Tibial nerve (tissue), 4 donors: ENCODE data around the gene IER2. TPM values are rescaled to one million over a fixed set of nuclear protein-coding genes. Genes with fewer than 3 reads are reported as not detected.

ENCODE experiments used
- DNase-seq, 2 donors: peaks; one replicate each; pipeline ENCODE4 v3.0.0-alpha.2; 2019; ENCODE audit warnings: low spot score in 2 of 2
- H3K27ac ChIP-seq, 4 donors: fragments of 200-600 bp; sonication (generic) in 3 of 4; one replicate each; pipeline ENCODE4 v1.5.1; 2017 to 2019; ENCODE audit warnings: mild to moderate bottlenecking in 1 of 4
- H3K27me3 ChIP-seq, 2 donors: fragments of 200-600 bp; sonication (generic) in 1 of 2; one replicate each; pipeline versions ENCODE4 v1.5.1 to v1.6.0; 2017 to 2019
- H3K36me3 ChIP-seq, 3 donors: fragments of 200-600 bp; sonication (generic); one replicate each; pipeline ENCODE4 v1.5.1; 2018 to 2019
- H3K4me1 ChIP-seq, 4 donors: fragments of 200-600 bp; sonication (generic) in 3 of 4; one replicate each; pipeline ENCODE4 v1.5.1; 2017 to 2019
- H3K4me3 ChIP-seq, 4 donors: fragments of 200-600 bp; sonication (generic) in 3 of 4; one replicate each; pipeline ENCODE4 v1.5.1; 2017 to 2019; ENCODE audit warnings: mild to moderate bottlenecking in 1 of 4, moderate library complexity in 1 of 4
- H3K9me3 ChIP-seq, 4 donors: fragments of 200-600 bp; sonication (generic) in 3 of 4; one replicate each; pipeline ENCODE4 v1.5.1; 2017 to 2019
- EP300 ChIP-seq, 2 donors: sonication (generic); formaldehyde crosslinking; IDR thresholded peaks; one replicate each; pipeline ENCODE4 v1.6.1; 2017; ENCODE audit warnings: antibody characterized with exemption in 2 of 2, mild to moderate bottlenecking in 1 of 2
- POLR2A ChIP-seq, 2 donors: fragments of 450-650 bp; IDR thresholded peaks; one replicate each; pipeline ENCODE4 v1.6.1; 2017; ENCODE audit warnings: antibody characterized with exemption in 2 of 2, mild to moderate bottlenecking in 2 of 2, moderate library complexity in 2 of 2
- WGBS, 2 donors: methylation state at CpG; one replicate each; pipeline ENCODE4 v1.1.5; 2018; 5-methylcytosine and 5-hydroxymethylcytosine counted together
- total RNA-seq, 4 donors: library from RNA; depleted of rRNA; stranded (reverse); fragments of >200 nt; gene quantifications; one replicate each; pipeline ENCODE4 v1.1.0, GENCODE V29; 2016
- TF ChIP-seq, protein P1 (sequence below), 5 experiments: fragments of 200-600 bp in 3 of 5; fragments of 450-650 bp in 2 of 5; sonication (generic) in 3 of 5; IDR thresholded peaks; one replicate each; pipeline ENCODE4 v1.5.1; 2016 to 2019; ENCODE audit warnings: antibody characterized with exemption in 5 of 5, mild to moderate bottlenecking in 3 of 5, moderate library complexity in 2 of 5

The IER2 gene
- total RNA-seq, 4 donors from 2014 or later = 37.3 to 77.4 (median 58.3) TPM

DNA sequence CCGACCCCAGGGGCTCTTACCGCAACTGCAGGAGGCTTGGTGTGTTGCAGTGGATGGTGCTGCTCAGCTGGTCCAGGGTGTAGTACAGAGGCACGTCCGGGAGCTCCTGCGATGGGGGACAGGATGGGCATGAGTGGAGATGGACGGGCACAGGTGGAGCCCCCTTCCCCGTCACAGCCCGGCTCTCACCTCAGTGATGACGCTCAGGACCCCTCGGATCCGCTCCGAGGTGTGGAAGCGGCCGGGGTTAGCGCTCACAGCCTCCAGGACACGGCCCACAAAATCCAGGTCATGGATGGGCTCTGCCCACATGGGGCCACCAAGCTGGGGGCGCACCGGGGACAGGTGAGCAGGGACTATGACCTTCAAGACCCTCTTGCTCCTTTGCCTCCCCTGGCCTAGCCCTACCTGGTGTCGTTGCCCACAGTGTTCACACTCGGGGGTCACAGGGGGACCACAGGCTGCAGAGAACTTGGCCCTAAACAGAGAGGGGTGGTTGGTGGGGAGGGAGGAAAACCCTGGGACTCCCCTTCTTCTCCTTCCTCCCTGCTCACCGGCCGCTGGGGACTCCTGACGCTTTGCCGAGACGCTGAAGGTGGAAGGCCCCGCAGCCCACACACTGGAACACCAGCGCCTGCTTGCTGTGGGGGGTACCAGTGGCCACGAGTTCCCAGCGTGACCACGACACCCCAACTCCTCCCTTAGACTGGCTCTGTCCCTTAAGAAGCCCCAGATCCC, 40.7 kb upstream of the IER2 start:
- TF ChIP-seq, protein P1, sequence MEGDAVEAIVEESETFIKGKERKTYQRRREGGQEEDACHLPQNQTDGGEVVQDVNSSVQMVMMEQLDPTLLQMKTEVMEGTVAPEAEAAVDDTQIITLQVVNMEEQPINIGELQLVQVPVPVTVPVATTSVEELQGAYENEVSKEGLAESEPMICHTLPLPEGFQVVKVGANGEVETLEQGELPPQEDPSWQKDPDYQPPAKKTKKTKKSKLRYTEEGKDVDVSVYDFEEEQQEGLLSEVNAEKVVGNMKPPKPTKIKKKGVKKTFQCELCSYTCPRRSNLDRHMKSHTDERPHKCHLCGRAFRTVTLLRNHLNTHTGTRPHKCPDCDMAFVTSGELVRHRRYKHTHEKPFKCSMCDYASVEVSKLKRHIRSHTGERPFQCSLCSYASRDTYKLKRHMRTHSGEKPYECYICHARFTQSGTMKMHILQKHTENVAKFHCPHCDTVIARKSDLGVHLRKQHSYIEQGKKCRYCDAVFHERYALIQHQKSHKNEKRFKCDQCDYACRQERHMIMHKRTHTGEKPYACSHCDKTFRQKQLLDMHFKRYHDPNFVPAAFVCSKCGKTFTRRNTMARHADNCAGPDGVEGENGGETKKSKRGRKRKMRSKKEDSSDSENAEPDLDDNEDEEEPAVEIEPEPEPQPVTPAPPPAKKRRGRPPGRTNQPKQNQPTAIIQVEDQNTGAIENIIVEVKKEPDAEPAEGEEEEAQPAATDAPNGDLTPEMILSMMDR (IDR thresholded peaks at IDR 0.05) = no peak
- TF ChIP-seq POLR2A (IDR thresholded peaks at IDR 0.05) (no peak), EP300 (IDR thresholded peaks at IDR 0.05) (no peak)
- no peaks in the 10 kb centered on the region for H3K9me3 ChIP-seq
- no peak overlapping the region for H3K27ac ChIP-seq
- no peak overlapping the region for H3K4me3 ChIP-seq
- DNase-seq = no peak
- WGBS, 2 donors = 91 to 93% methylated on average over 29 to 30 of the region's 30 CpGs
- peaks cover 0 to 90% (median 5%) of the 10 kb centered on the region in 3 donors for H3K36me3 ChIP-seq
- H3K27me3 ChIP-seq = no peaks in the 10 kb centered on the region
- H3K4me1 ChIP-seq = peaks cover 0 to 2% (median 0%) of the 10 kb centered on the region in 4 donors

GRCh38 chr19:13110099-13110610, 40.1 kb upstream of the IER2 start:
- Histone ChIP-seq H3K36me3 (peaks cover 0 to 91% (median 5%) of the 10 kb centered on the region in 3 donors), H3K27me3 (no peaks in the 10 kb centered on the region), H3K27ac (no peak overlapping the region), H3K4me1 (peaks cover 0 to 4% (median 0%) of the 10 kb centered on the region in 4 donors), H3K4me3 (no peak overlapping the region), H3K9me3 (no peaks in the 10 kb centered on the region)
- DNase-seq = no peak
- 80 to 91% methylated on average over 15 of the region's 15 CpGs for WGBS, 2 donors
- TF ChIP-seq, protein P1 (IDR thresholded peaks at IDR 0.05) = no peak
- TF ChIP-seq EP300 (IDR thresholded peaks at IDR 0.05) = no peak
- no peak for TF ChIP-seq POLR2A (IDR thresholded peaks at IDR 0.05)

- Histone ChIP-seq H3K9me3 (no peaks in the 10 kb centered on the region), H3K27me3 (no peaks in the 10 kb centered on the region), H3K36me3 (peaks cover 0 to 72% (median 5%) of the 10 kb centered on the region in 3 donors), H3K27ac (no peak overlapping the region), H3K4me1 (peaks cover 0 to 24% (median 12%) of the 10 kb centered on the region in 4 donors), H3K4me3 (no peak overlapping the region)
- TF ChIP-seq, protein P1 (IDR thresholded peaks at IDR 0.05) = no peak
- TF ChIP-seq POLR2A (IDR thresholded peaks at IDR 0.05) = no peak
- TF ChIP-seq EP300 (IDR thresholded peaks at IDR 0.05) = no peak
- DNase-seq = no peak
- WGBS, 2 donors = 87 to 90% methylated on average over 10 of the region's 10 CpGs
These were observed 37.7 kb upstream of the IER2 start for GRCh38 chr19:13112555-13112954.

DNA sequence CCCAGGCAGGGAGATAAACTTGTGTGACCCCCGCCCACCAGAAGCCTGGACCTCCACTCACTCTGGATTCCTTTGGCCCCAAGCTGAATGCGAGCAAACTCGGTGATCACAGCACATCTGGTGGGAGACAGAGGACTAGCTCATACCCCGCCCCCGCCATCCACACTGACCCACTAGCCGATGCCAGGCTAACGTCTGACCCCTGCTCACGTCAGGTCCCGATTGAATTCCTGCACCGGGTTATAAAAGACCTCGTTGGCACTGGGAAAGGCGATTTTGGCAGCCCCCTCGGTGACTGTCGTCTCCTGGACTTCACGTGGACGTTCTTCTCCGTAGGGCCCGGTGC, 34.3 kb upstream of the IER2 start:
- peak overlapping the region; percentile 80 to 99 (median 88) for H3K4me3 ChIP-seq
- 3 to 5% methylated on average over 7 to 18 of the region's 18 CpGs for WGBS, 2 donors
- H3K36me3 ChIP-seq = peaks cover 0 to 43% (median 5%) of the 10 kb centered on the region in 3 donors
- TF ChIP-seq, protein P1 (IDR thresholded peaks at IDR 0.05) = no peak
- no peak for TF ChIP-seq EP300 (IDR thresholded peaks at IDR 0.05)
- TF ChIP-seq POLR2A (IDR thresholded peaks at IDR 0.05) = no peak
- H3K27me3 ChIP-seq = no peaks in the 10 kb centered on the region
- peaks cover 0 to 52% (median 26%) of the 10 kb centered on the region in 4 donors for H3K4me1 ChIP-seq
- no peaks in the 10 kb centered on the region for H3K9me3 ChIP-seq
- H3K27ac ChIP-seq = peak overlapping the region in 2 of 4 donors; percentile 71 to 77
- no peak for DNase-seq
